GM04504 (cell line): ENCODE measurements around the gene CATSPERB.
"Not testable (repeated sequence)": the region's sequence is repeated elsewhere in the genome, so short reads cannot be mapped to it uniquely, and the experiment has no call there.

Experiments used
- DNase-seq: peaks from one replicate; pipeline ENCODE4 v3.0.0-alpha.2; 2012; ENCODE audit warnings: low read depth

Gene CATSPERB

GRCh38 chr14:91732859-91733477, 1.1 kb upstream of the CATSPERB start:
- DNase-seq = no peak

GRCh38 chr14:91732439-91732838, 553 bp upstream of the CATSPERB start:
- no peak for DNase-seq

GRCh38 chr14:91731018-91731417, 868 bp downstream of the CATSPERB start:
- DNase-seq = no peak

GRCh38 chr14:91729756-91730155, 2.1 kb downstream of the CATSPERB start:
- no peak for DNase-seq

GRCh38 chr14:91728616-91729183, 3.2 kb downstream of the CATSPERB start:
- no peak for DNase-seq

GRCh38 chr14:91727121-91727520, 4.8 kb downstream of the CATSPERB start:
- DNase-seq = no peak

- no peak for DNase-seq
Observed at GRCh38 chr14:91723501-91723900, 8.4 kb downstream of the CATSPERB start.

- DNase-seq = no peak
Observed at GRCh38 chr14:91722386-91722785, 9.5 kb downstream of the CATSPERB start.

- no peak for DNase-seq
Observed at GRCh38 chr14:91719839-91720238, 12.0 kb downstream of the CATSPERB start.

GRCh38 chr14:91716999-91717398, 14.9 kb downstream of the CATSPERB start:
- DNase-seq = no peak

GRCh38 chr14:91714805-91715204, 17.1 kb downstream of the CATSPERB start:
- DNase-seq = no peak

GRCh38 chr14:91708795-91709194, 23.1 kb downstream of the CATSPERB start:
- DNase-seq = no peak

GRCh38 chr14:91706996-91707395, 24.9 kb downstream of the CATSPERB start:
- DNase-seq = no peak

- no peak for DNase-seq
Observed at GRCh38 chr14:91694643-91695042, 37.2 kb downstream of the CATSPERB start.

- peak; percentile 1 for DNase-seq
Observed at GRCh38 chr14:91693346-91693745, 38.5 kb downstream of the CATSPERB start.

- DNase-seq = no peak
Observed at GRCh38 chr14:91692075-91692474, 39.8 kb downstream of the CATSPERB start.

GRCh38 chr14:91689608-91690007, 42.3 kb downstream of the CATSPERB start:
- no peak for DNase-seq

- not testable (repeated sequence) for DNase-seq
Observed at GRCh38 chr14:91687436-91687835, 44.5 kb downstream of the CATSPERB start.

GRCh38 chr14:91685600-91685999, 46.3 kb downstream of the CATSPERB start:
- DNase-seq = no peak

- DNase-seq = no peak
Observed at GRCh38 chr14:91681893-91682563, 49.9 kb downstream of the CATSPERB start.

GRCh38 chr14:91681118-91681517, 50.8 kb downstream of the CATSPERB start:
- no peak for DNase-seq

GRCh38 chr14:91679273-91679672, 52.6 kb downstream of the CATSPERB start:
- no peak for DNase-seq

GRCh38 chr14:91677687-91678086, 54.2 kb downstream of the CATSPERB start:
- DNase-seq = not testable (repeated sequence)

- no peak for DNase-seq
Observed at GRCh38 chr14:91674911-91675310, 57.0 kb downstream of the CATSPERB start.
